Neutrophil (primary cell): ENCODE results near the gene RAP1GAP2.

ENCODE experiments used
- H3K27ac ChIP-seq: fragments of 200-600 bp; sonication (generic); 2 replicates; pipeline ENCODE4 v1.5.1; 2016; ENCODE audit warnings: mild to moderate bottlenecking, moderate library complexity
- H3K27me3 ChIP-seq: fragments of 200-600 bp; sonication (generic); 2 replicates; pipeline ENCODE4 v1.6.0; 2016; ENCODE audit warnings: mild to moderate bottlenecking
- H3K36me3 ChIP-seq: fragments of 200-600 bp; sonication (generic); 2 replicates; pipeline ENCODE4 v1.5.1; 2017
- H3K4me1 ChIP-seq, 2 experiments: fragments of 200-600 bp in 1 of 2; sonication (generic) in 1 of 2; 1 replicate in 1 of 2; 2 replicates in 1 of 2; pipeline versions ENCODE4 v1.5.1 to v1.6.1; 2013 to 2016; ENCODE audit warnings: low read depth in 1 of 2, low read length in 1 of 2, mild to moderate bottlenecking in 1 of 2, moderate library complexity in 1 of 2; ENCODE audit not compliant: control insufficient read depth in 1 of 2, insufficient read depth in 1 of 2
- H3K4me3 ChIP-seq, 2 experiments: fragments of 200-600 bp in 1 of 2; sonication (generic) in 1 of 2; 1 replicate in 1 of 2; 2 replicates in 1 of 2; pipeline ENCODE4 v1.5.1; 2013 to 2016; ENCODE audit warnings: low read depth in 1 of 2, low read length in 1 of 2, mild to moderate bottlenecking in 1 of 2, moderate library complexity in 1 of 2
- H3K9me3 ChIP-seq: fragments of 200-600 bp; sonication (generic); 2 replicates; pipeline ENCODE4 v1.5.1; 2016
- TF ChIP-seq, protein P1 (sequence below): fragments of 200-600 bp; sonication (generic); IDR thresholded peaks from 2 replicates; pipeline ENCODE4 v1.5.1; 2016; ENCODE audit warnings: antibody characterized with exemption

Gene RAP1GAP2

DNA sequence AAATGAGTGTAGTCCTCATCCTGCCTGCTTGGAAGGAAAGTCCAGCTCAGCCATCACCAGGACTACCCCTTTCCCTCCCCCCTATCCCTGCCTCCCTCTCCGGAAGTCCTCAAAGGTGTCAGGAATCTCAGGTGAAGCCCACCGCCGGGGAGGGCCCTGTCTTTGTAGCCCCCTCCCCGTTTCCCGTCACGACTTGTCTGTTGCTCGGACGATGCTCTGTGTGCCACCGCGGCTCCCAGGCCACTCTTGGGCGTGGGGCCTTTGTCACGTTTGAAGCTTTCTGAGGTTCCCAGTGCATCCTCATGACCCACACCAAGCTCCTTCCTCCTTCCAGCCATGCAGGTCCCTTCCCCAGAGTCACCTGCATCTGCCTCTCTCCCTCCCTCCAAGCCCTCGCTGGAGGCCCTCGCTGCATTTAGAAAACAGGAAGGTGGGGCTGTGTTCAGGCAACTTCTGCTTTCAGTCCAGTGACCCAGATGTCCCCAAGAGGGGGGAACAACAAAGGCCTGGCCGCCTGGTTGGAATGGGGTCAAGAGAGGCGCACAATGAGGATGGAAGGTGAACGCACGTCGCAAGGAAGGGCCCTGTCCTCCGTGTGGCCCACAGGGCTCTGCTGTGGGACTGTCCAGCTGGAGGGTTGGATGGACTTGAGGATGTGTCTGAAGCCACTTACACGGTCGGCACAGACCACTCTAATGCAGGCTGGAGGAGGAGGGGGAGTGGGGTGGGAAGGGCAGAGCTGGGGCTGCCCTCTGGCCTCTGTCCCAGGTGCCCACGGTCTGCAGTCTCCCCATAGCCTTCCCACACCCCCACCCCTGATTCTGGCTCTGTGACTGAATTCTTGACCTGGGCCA is 207.3 kb downstream of the RAP1GAP2 start:
- H3K27ac ChIP-seq, result peak overlapping the region; percentile 95
- H3K4me3 ChIP-seq, result peak overlapping the region; percentile 33 to 42
- H3K4me1 ChIP-seq, result peaks cover 31 to 34% of the 10 kb centered on the region in 2 experiments
- no peaks in the 10 kb centered on the region for H3K9me3 ChIP-seq
- H3K27me3 ChIP-seq, result no peaks in the 10 kb centered on the region
- TF ChIP-seq, protein P1, sequence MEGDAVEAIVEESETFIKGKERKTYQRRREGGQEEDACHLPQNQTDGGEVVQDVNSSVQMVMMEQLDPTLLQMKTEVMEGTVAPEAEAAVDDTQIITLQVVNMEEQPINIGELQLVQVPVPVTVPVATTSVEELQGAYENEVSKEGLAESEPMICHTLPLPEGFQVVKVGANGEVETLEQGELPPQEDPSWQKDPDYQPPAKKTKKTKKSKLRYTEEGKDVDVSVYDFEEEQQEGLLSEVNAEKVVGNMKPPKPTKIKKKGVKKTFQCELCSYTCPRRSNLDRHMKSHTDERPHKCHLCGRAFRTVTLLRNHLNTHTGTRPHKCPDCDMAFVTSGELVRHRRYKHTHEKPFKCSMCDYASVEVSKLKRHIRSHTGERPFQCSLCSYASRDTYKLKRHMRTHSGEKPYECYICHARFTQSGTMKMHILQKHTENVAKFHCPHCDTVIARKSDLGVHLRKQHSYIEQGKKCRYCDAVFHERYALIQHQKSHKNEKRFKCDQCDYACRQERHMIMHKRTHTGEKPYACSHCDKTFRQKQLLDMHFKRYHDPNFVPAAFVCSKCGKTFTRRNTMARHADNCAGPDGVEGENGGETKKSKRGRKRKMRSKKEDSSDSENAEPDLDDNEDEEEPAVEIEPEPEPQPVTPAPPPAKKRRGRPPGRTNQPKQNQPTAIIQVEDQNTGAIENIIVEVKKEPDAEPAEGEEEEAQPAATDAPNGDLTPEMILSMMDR, result no peak
- H3K36me3 ChIP-seq, result peaks cover 63% of the 10 kb centered on the region

DNA sequence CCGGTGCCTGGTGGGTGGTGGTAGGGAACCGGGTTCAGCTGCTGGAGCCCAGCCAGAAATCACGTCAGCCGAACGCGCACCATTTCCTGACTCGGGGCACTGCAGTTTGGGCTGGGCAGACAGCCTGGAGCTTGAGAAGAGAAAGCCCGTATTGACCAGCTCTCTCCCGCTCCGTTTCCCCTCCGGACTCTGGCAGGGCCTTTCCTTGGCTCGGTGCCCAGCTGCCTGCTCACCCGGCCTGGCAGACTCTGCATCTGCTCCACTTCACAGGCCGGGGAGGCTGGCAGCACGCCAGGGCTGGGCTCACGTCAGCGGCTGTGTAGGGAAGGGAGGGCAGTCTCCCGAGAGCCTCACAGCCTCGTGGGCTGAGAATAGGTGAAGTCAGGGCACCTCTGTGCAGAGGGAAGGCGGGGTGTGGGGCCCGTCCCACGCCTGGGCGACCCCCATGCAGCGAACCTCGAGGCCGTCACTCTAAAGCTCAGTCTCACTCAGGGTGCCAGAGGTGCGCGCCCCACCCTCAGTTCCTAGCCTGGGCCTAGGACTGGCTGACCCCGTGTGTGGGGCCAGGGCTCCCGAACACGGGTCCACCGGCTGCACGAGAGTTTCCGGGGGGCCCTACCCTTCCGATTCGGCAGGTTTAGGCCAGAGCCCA is 208.0 kb downstream of the RAP1GAP2 start:
- Histone ChIP-seq H3K27me3 (no peaks in the 10 kb centered on the region), H3K4me1 (peaks cover 31 to 34% of the 10 kb centered on the region in 2 experiments), H3K27ac (peak overlapping the region; percentile 95), H3K4me3 (peak overlapping the region; percentile 33 to 42), H3K9me3 (no peaks in the 10 kb centered on the region), H3K36me3 (peaks cover 63% of the 10 kb centered on the region)
- TF ChIP-seq, protein P1, result no peak

DNA sequence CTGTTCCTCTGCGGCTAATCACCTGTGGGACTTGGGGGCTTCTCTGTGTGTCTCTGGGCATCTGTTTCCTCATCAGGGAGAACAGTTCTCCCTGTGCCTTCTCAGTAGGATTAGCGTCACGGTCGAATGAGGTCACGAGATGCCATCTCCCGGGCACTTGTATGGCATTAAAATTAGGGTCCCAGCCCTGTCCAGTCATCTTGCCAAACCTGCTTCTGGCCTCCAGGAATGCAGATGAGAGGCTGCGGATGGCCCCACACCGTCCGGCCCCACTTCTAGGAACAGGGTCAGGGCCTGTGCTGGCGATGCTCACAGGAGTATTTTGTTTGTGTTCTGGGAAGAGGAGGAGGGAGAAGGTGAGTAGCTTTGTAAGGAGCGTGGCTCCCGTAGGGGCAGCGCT is 208.7 kb downstream of the RAP1GAP2 start:
- Histone ChIP-seq H3K27me3 (no peaks in the 10 kb centered on the region), H3K27ac (peak overlapping the region; percentile 95), H3K4me3 (peak overlapping the region in 1 of 2 experiments; percentile 42), H3K36me3 (peaks cover 63% of the 10 kb centered on the region), H3K4me1 (peaks cover 31 to 34% of the 10 kb centered on the region in 2 experiments), H3K9me3 (no peaks in the 10 kb centered on the region)
- TF ChIP-seq, protein P1, result no peak

DNA sequence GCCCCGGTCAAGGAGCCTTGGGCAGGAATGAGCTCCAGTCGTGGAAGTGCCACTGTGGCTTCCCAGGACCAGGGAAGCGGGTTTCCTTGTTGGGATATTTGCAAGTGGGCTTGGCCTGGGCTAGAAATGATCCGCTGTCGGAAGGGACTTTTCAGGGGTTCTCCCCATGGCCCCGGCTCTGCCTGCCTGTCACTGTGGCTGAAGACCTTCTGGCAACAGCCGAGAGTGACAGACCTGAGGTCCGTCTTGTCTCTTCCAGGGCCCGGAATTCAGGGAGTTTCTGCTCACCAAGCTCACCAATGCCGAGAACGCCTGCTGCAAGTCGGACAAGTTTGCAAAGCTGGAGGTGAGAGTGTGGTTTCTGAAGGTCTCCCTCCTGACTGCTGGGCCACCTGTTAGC is 209.5 kb downstream of the RAP1GAP2 start:
- Histone ChIP-seq H3K4me3 (no peak overlapping the region), H3K4me1 (peaks cover 31 to 34% of the 10 kb centered on the region in 2 experiments), H3K9me3 (no peaks in the 10 kb centered on the region), H3K27me3 (no peaks in the 10 kb centered on the region), H3K36me3 (peaks cover 67% of the 10 kb centered on the region), H3K27ac (no peak overlapping the region)
- TF ChIP-seq, protein P1, result no peak

DNA sequence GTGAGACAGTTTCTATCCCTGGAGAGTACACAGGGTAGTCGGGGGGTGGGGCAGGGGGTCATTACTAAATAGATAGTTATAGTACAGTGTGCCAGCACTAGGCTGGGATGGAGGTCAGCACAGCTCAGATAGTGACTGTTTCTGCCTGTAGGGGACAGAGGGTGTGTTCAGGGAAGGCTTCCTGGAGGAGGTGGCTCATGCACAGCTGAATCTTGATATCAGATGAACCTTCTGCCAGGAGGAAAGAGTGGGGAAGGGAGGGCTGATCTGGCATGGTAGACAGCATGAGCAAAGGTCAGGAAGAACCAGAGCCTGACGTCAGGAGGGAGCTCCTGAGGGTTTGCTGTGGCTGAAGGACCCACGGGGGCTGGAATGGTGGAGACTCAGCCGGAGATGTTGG is 210.6 kb downstream of the RAP1GAP2 start:
- no peaks in the 10 kb centered on the region for H3K9me3 ChIP-seq
- H3K36me3 ChIP-seq, result peaks cover 78% of the 10 kb centered on the region
- no peaks in the 10 kb centered on the region for H3K27me3 ChIP-seq
- no peak overlapping the region for H3K27ac ChIP-seq
- H3K4me1 ChIP-seq, result peaks cover 30 to 31% of the 10 kb centered on the region in 2 experiments
- H3K4me3 ChIP-seq, result no peak overlapping the region
- TF ChIP-seq, protein P1, result no peak
